DND-41 (cell line): ENCODE measurements around the gene HPRT1.

ENCODE experiments used
- CTCF ChIP-seq: IDR thresholded peaks from 2 replicates; pipeline ENCODE4 v1.5.1; 2012; ENCODE audit warnings: borderline replicate concordance, low read length, moderate library complexity, mild to moderate bottlenecking; ENCODE audit not compliant: poor library complexity, severe bottlenecking; ENCODE audit errors: extremely low read depth
- EZH2 ChIP-seq: IDR thresholded peaks from 3 replicates; pipeline ENCODE4 v1.6.1; 2012; ENCODE audit warnings: borderline replicate concordance, low read depth, mild to moderate bottlenecking, moderate library complexity, low read length, inconsistent platforms; ENCODE audit not compliant: severe bottlenecking

GRCh38 chrX:134513091-134513490 is 53.1 kb downstream of the HPRT1 start:
- TF ChIP-seq CTCF, result no peak
- TF ChIP-seq EZH2, result no peak
